Measurements from ENCODE around the gene SUPT20H.
A peak's percentile ranks its signal among the peaks of the same experiment; 100 is the strongest.

SUPT20H gene

DNA sequence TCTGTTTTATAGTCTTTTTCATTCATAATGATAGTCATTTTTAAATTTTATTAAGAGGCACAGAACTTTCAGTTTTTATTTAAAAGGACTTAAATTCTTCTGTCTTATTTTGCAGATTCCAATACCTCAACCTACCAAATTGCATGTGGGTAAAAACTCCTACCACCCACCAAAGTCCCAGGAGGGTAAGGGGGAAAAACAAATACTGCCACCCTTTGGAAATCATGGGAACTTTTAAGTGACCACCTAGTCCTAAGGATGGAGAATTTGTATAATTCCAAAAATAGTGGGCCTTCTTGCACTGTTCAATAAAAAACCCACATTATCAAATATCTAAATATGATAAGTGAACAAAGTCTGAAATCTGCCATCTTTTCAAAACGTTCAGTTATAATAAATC lies 9.7 kb downstream of the SUPT20H start:
- ChIA-PET CTCF (no interaction called here), POLR2A (no interaction called here)
- DNase-seq (ENCODE audit: extremely low spot score): no peak
- TF ChIP-seq ELF4 (IDR thresholded peaks at IDR 0.05): no peak
- no peak for TF ChIP-seq CTBP1 (IDR thresholded peaks at IDR 0.05; ENCODE audit: borderline replicate concordance)
- TF ChIP-seq PKNOX1 (IDR thresholded peaks at IDR 0.05): no peak
- no peak for TF ChIP-seq SUZ12 (IDR thresholded peaks at IDR 0.05)

GRCh38 chr13:37047846-37048245 lies 11.6 kb downstream of the SUPT20H start:
- no peak for DNase-seq (ENCODE audit: extremely low spot score)
- no peak for TF ChIP-seq HDGF (IDR thresholded peaks at IDR 0.05; ENCODE audit: borderline replicate concordance)
- no peak for TF ChIP-seq L3MBTL2 (conservative IDR thresholded peaks at IDR 0.05)
- TF ChIP-seq FOXK2 (IDR thresholded peaks at IDR 0.05): no peak
- no peak for TF ChIP-seq ZNF384 (IDR thresholded peaks at IDR 0.05)
- TF ChIP-seq ELF4 (IDR thresholded peaks at IDR 0.05): no peak
- TF ChIP-seq FOXM1 (IDR thresholded peaks at IDR 0.05; ENCODE audit: borderline replicate concordance): no peak
- TF ChIP-seq CTBP1 (IDR thresholded peaks at IDR 0.05; ENCODE audit: borderline replicate concordance): no peak
- TF ChIP-seq LEF1 (IDR thresholded peaks at IDR 0.05; ENCODE audit: borderline replicate concordance): no peak
- TF ChIP-seq FOXA1 (IDR thresholded peaks at IDR 0.05): no peak
- no peak for TF ChIP-seq SUZ12 (IDR thresholded peaks at IDR 0.05)
- TF ChIP-seq NFRKB (IDR thresholded peaks at IDR 0.05): no peak
- no peak for TF ChIP-seq PKNOX1 (IDR thresholded peaks at IDR 0.05)
- TF ChIP-seq TARDBP (IDR thresholded peaks at IDR 0.05): no peak
- TF ChIP-seq ARNT (IDR thresholded peaks at IDR 0.05): no peak
- POLR2A ChIA-PET: interaction anchor here (2.3 kb wide), 1 partner anchor 48 kb away, joined by 16 read pairs; the partner anchor contains the start of genes ALG5 and EXOSC8
- CTCF ChIA-PET: no interaction called here

DNA sequence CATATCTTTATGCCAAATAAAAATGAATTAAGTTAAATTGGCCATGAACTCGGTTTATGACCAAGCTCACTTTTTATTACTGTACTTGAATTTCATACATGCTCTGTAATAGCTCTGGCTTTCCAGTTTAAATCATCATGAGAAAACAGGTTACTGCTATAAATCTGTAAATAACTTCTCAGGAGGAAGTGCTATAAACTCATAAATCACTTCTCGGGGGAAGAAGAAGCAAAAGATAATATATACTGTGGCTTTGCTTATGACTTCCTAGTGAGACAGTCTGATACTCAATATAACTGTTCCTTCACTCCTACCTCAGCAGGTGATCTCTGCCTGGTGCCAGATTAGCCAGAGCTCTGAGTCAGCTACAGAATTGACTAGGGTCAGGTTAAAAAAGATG lies 12.5 kb downstream of the SUPT20H start:
- CTCF ChIA-PET: no interaction called here
- TF ChIP-seq LEF1 (IDR thresholded peaks at IDR 0.05; ENCODE audit: borderline replicate concordance): peak; percentile 99
- no peak for TF ChIP-seq ZNF384 (IDR thresholded peaks at IDR 0.05)
- TF ChIP-seq BHLHE40 (IDR thresholded peaks at IDR 0.05; ENCODE audit: borderline replicate concordance): no peak
- peak; percentile 99 for TF ChIP-seq CTBP1 (IDR thresholded peaks at IDR 0.05; ENCODE audit: borderline replicate concordance)
- no peak for TF ChIP-seq SP1 (IDR thresholded peaks at IDR 0.05)
- no peak for TF ChIP-seq FOXA1 (IDR thresholded peaks at IDR 0.05)
- TF ChIP-seq ELF4 (IDR thresholded peaks at IDR 0.05): 0 out of 2 replicates have a peak, but pooled peaks have one; percentile 15
- 0 out of 2 replicates have a peak, but pooled peaks have one; percentile 43 for TF ChIP-seq FOXK2 (IDR thresholded peaks at IDR 0.05)
- no peak for TF ChIP-seq SUZ12 (IDR thresholded peaks at IDR 0.05)
- peak; percentile 97 for TF ChIP-seq ARNT (IDR thresholded peaks at IDR 0.05)
- peak; percentile 97 for TF ChIP-seq PKNOX1 (IDR thresholded peaks at IDR 0.05)
- no peak; the same call in 1 of the 2 replicates for TF ChIP-seq TARDBP (IDR thresholded peaks at IDR 0.05)
- TF ChIP-seq NFRKB (IDR thresholded peaks at IDR 0.05): no peak
- no peak for TF ChIP-seq L3MBTL2 (conservative IDR thresholded peaks at IDR 0.05)
- peak; percentile 82 for TF ChIP-seq FOXM1 (IDR thresholded peaks at IDR 0.05; ENCODE audit: borderline replicate concordance)
- no peak for TF ChIP-seq HDGF (IDR thresholded peaks at IDR 0.05; ENCODE audit: borderline replicate concordance)
- POLR2A ChIA-PET: interaction anchor here (2.3 kb wide), 1 partner anchor 47 kb away, joined by 16 read pairs; the partner anchor contains the start of genes ALG5 and EXOSC8
- DNase-seq (ENCODE audit: extremely low spot score): peak; percentile 50

GRCh38 chr13:37046062-37046461 lies 13.4 kb downstream of the SUPT20H start:
- POLR2A ChIA-PET: interaction anchor here (2.3 kb wide), 1 partner anchor 46 kb away, joined by 16 read pairs; the partner anchor contains the start of genes ALG5 and EXOSC8
- no peak for DNase-seq (ENCODE audit: extremely low spot score)
- TF ChIP-seq ARNT (IDR thresholded peaks at IDR 0.05) (no peak), ELF4 (IDR thresholded peaks at IDR 0.05) (no peak), ZNF384 (IDR thresholded peaks at IDR 0.05) (no peak), HDGF (IDR thresholded peaks at IDR 0.05; ENCODE audit: borderline replicate concordance) (no peak), SUZ12 (IDR thresholded peaks at IDR 0.05) (no peak), LEF1 (IDR thresholded peaks at IDR 0.05; ENCODE audit: borderline replicate concordance) (no peak), NFRKB (IDR thresholded peaks at IDR 0.05) (no peak), FOXM1 (IDR thresholded peaks at IDR 0.05; ENCODE audit: borderline replicate concordance) (no peak), TARDBP (IDR thresholded peaks at IDR 0.05) (no peak), BHLHE40 (IDR thresholded peaks at IDR 0.05; ENCODE audit: borderline replicate concordance) (no peak), SP1 (IDR thresholded peaks at IDR 0.05) (no peak), CTBP1 (IDR thresholded peaks at IDR 0.05; ENCODE audit: borderline replicate concordance) (no peak), PKNOX1 (IDR thresholded peaks at IDR 0.05) (no peak), L3MBTL2 (conservative IDR thresholded peaks at IDR 0.05) (no peak), FOXK2 (IDR thresholded peaks at IDR 0.05) (no peak), FOXA1 (IDR thresholded peaks at IDR 0.05) (no peak)
- CTCF ChIA-PET: interaction anchor here (0.6 kb wide), 1 partner anchor 1324 kb away, joined by 4 read pairs; no protein-coding TSS in a partner anchor

- ChIA-PET POLR2A (no interaction called here), CTCF (no interaction called here)
- no peak for DNase-seq (ENCODE audit: extremely low spot score)
- TF ChIP-seq ELF4 (IDR thresholded peaks at IDR 0.05): no peak
- TF ChIP-seq ZNF384 (IDR thresholded peaks at IDR 0.05): no peak
- no peak for TF ChIP-seq L3MBTL2 (conservative IDR thresholded peaks at IDR 0.05)
- TF ChIP-seq NFRKB (IDR thresholded peaks at IDR 0.05): no peak
- no peak for TF ChIP-seq FOXA1 (IDR thresholded peaks at IDR 0.05)
- no peak for TF ChIP-seq ARNT (IDR thresholded peaks at IDR 0.05)
- no peak for TF ChIP-seq BHLHE40 (IDR thresholded peaks at IDR 0.05; ENCODE audit: borderline replicate concordance)
- no peak for TF ChIP-seq FOXK2 (IDR thresholded peaks at IDR 0.05)
- no peak for TF ChIP-seq TARDBP (IDR thresholded peaks at IDR 0.05)
- TF ChIP-seq LEF1 (IDR thresholded peaks at IDR 0.05; ENCODE audit: borderline replicate concordance): no peak
- no peak for TF ChIP-seq CTBP1 (IDR thresholded peaks at IDR 0.05; ENCODE audit: borderline replicate concordance)
- TF ChIP-seq HDGF (IDR thresholded peaks at IDR 0.05; ENCODE audit: borderline replicate concordance): no peak
- no peak for TF ChIP-seq FOXM1 (IDR thresholded peaks at IDR 0.05; ENCODE audit: borderline replicate concordance)
- no peak for TF ChIP-seq SP1 (IDR thresholded peaks at IDR 0.05)
- no peak for TF ChIP-seq SUZ12 (IDR thresholded peaks at IDR 0.05)
Measured at GRCh38 chr13:37040789-37041188, 18.7 kb downstream of the SUPT20H start.
